UCSD-AML1 (cell line): ENCODE results near the gene LSR.

Experiments
- DNase-seq: peaks from one replicate; lab custom pipeline; 2025; ENCODE audit not compliant: unreplicated experiment; lab: John Stamatoyannopoulos, UW

LSR gene

GRCh38 chr19:35246466-35247092 is 2.2 kb upstream of the LSR start:
- no peak for DNase-seq

DNA sequence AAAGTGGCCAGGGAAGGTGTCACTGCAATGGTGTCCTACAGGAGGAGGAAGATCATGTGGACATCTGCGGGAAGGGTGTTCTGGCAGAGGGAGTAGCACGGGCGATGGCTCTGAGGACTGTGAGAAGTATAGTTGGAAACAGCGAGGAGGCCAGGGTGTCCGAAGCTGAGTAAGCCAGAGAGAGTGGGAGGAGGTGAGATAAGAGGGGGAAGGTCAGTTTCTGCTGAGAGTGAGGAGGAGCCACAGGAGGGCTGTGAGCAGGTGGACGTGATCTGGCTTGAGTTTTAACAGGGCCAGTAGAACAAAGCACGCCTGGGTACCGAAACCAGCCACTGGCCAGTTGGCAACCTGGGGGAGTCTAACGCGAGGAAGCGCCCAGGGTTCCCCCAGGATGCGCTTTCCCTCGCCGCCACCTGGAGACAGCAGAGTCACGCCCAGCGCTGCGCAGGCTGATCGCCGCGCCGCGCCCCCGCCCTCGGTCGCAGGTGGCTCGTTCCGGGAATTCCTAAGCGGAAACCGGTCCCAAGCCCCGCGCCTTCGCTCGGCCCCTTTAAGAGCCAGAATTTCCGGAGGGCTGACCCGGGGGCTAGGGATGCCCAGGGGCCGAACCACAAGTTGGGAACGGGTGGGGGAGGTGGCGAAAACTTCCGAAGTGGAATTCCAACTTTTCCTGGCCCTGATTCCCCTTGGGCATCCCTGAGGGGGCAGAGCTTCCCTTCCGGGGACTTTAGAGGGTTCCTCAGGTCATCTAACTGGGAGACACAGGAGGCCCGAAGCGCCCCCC is 1.1 kb upstream of the LSR start:
- no peak for DNase-seq

DNA sequence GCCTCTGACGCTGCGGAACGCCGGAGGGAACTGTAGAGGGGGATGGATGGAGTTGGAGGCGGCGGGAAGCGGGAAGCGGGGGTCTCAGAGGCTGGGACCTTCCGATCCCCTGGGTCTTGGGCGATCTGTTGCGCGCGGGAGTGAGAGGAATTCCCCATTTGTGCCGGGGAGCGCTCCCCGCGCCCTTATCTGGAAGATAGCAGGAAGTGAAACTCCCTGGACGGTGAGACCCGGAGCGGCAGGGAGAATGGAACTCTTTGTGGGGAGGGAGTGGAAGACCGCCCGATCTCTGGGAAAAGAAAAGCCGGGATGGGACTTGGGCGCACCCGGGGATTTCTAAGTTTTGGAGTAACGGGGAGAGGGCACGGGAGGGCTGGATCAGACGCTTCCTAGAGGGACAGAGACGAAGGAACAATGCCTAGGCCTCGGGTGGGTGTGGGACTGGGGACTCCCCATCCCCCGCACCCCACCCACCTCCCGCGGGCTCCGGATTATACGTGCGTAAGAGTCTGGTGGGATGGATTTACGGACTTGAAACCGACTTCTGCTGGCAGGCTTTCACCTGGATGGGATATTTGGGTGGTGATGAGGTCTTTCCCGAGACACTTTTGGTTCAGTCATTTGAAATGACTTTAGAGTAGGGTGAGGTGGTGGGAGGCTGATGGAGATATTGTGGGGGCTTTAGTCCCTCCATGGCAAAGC is 495 bp downstream of the LSR start:
- DNase-seq, result no peak

DNA sequence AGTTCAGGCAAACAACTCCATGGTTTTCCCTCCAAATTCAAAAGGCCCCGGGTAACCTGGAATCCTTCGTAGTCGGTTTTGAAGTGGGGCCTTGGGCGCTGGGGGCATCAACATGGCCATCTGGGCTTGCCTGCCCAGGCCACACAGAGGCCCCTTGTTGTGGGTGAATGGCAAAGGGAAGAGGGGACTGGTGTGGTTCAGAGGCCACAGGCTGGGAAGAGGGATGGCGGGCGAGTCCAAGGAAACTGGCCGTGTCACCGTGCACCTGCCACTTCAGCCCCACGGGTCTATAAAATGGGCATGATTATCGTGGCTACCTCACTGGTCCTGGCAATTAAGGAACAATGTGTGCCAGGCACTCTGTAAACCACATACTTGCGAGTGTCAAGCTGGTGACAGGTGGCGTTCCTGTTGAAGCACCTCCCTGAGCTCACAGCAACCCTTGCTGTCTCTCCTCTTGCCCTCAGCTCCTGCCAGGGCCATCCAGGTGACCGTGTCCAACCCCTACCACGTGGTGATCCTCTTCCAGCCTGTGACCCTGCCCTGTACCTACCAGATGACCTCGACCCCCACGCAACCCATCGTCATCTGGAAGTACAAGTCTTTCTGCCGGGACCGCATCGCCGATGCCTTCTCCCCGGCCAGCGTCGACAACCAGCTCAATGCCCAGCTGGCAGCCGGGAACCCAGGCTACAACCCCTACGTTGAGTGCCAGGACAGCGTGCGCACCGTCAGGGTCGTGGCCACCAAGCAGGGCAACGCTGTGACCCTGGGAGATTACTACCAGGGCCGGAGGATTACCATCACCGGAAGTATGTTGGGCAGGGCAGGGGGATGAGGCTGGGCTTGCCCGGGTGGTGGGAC is 1.3 kb downstream of the LSR start:
- DNase-seq, result no peak

DNA sequence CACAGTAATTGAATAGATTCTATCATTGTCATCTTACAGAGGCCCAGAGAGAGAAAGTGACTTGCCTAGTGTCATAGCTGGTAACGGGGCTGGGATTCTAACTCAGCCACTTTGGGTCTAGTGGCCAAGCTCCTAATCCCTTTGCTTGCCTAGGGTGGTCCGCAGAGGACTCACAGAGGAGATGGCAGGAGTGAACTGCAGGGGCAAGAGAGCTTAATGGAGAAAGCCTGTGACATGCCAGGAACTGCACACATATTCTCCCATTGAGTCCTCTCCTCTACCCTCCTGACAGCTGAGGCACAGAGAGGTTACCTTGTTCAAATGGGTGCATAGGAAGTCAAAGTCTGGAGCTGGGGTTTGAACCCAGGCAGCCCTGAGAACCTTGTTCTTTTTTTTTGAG is 2.7 kb downstream of the LSR start:
- DNase-seq, result no peak

DNA sequence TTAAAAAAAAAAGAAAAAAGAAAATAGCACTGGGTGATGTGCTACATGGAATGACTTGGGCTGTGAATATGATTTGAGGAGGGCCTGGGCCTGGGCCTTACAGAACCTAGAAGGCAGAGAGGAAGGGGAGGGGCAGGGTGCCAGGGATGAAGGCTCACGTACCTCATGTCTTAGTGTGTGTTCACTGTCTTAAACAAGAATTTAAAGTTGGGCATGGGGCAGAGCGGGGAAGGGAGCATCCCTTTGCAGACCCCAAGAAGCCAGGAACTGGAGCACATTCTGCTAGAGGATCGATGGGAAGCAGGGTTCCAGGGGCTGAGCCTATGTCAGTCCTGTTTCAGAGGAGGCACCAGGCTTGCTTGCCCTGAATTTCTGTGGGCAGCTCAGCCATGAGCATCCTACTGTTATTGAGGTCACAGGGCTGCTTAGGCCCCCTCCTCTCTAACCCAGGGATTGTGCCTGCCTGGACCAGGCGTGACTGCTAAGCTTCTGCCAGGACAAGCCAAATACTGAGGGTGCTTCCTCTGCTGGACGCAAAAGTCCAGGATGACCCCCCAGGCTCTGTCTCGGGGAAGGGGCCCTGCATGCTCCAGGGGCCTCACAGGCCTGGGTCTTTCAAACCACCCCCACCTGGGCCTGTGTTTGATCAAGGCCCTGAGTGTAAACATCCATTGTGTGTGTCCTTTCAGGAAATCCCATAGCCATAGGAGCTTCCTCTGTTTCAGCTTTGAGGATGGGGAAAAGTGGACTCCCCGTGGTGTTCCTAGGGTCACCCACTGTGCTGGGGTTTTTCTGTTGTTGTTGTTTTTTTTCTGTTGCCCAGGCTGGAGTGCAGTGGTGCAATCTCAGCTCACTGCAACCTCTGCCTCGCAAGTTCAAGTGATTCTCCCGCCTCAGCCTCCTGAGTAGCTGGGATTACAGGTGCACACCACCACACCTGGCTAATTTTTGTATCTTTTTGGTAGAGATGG is 4.8 kb downstream of the LSR start:
- DNase-seq, result no peak

- no peak for DNase-seq
Measured at GRCh38 chr19:35254341-35255297, 5.8 kb downstream of the LSR start.

- DNase-seq, result no peak
Measured at GRCh38 chr19:35256566-35256965, 7.8 kb downstream of the LSR start.

- no peak for DNase-seq
Measured at GRCh38 chr19:35257113-35257461, 8.3 kb downstream of the LSR start.

DNA sequence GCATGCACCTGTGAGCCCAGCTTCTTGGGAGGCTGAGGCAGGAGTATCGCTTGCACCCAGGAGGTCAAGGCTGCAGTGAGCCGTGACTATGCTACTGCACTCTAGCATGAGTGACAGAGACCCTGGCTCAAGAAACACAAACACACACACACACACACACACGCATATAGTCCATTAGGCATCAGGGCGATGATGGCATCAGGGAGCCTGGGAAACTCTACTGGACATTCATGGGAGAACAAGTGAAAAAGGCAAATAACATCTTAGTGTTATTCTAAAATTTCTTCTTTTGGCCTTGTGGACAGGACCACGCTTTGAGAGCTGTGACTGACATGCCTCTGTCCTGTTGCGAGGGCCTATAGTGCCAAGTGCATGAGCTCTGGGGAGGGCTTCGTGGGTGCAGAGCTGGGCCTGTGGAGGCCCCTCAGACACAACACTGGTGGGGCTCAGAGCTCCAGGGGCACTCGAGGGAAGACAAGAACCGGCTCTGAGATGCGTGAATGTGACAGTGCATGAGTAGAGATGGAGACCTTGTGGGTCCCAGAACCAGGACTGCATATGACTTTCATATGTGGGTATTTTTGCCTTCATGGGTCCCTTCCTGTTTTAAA is 12.0 kb downstream of the LSR start:
- DNase-seq, result no peak

GRCh38 chr19:35261356-35262100 is 12.7 kb downstream of the LSR start:
- DNase-seq, result no peak

GRCh38 chr19:35262101-35262761 is 13.4 kb downstream of the LSR start:
- DNase-seq, result no peak

- no peak for DNase-seq
Measured at GRCh38 chr19:35264268-35265125, 15.7 kb downstream of the LSR start.

GRCh38 chr19:35265126-35265899 is 16.5 kb downstream of the LSR start:
- DNase-seq, result peak; percentile 46

- DNase-seq, result no peak
Measured at GRCh38 chr19:35265900-35266519, 17.2 kb downstream of the LSR start.
